ENCODE results near the gene GNG2. TPM values are rescaled to one million over a fixed set of nuclear protein-coding genes. Genes with fewer than 3 reads are reported as not detected.
A peak's percentile ranks its signal among the peaks of the same experiment; 100 is the strongest.

The GNG2 gene
- total RNA-seq, 1 experiment from 2014 or later: 54.1 TPM

GRCh38 chr14:51939226-51939625 lies 78.8 kb downstream of the GNG2 start:
- peak; percentile 17 for DNase-seq (ENCODE audit: low read depth)

GRCh38 chr14:51939755-51940301 lies 79.4 kb downstream of the GNG2 start:
- no peak for DNase-seq (ENCODE audit: low read depth)

DNA sequence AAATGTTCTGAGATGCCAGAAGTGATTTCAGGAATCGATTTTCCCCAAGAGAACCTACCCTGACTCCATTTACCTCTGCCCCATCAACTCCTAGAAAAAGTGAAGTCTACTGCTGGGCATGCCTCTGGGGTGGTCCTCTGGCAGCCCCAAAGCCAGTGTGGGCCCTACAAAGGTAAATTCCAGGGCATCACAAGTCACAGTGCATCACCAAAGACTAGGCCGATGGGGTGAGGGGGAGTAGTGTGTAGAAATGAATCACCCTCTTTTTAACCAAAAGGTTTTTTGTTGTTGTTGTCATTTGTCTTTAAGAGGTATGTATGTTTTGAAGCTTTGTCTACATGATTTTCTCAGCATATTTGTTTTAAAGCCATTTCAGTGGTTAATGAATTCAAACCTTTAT lies 82.6 kb downstream of the GNG2 start:
- DNase-seq (ENCODE audit: low read depth): no peak

DNA sequence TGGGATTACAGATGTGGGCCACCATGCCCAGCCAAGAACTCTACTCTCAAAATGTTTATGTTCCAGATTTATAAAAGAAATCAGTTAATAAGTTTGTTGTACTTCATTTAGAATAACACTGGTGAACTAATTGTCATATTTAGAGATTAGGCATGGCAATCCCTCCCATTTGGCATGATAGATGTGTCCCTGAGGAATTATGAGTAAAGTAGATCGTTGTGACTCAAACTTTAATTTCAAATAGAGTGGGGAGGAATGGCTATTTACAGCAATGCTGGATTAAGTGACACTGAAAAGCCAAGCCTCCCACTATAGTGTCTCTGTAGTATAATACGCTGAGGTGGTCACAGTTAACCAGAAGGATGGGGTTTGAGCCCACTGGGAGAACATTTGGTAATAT lies 89.6 kb downstream of the GNG2 start:
- peak; percentile 65 for DNase-seq (ENCODE audit: low read depth)

DNA sequence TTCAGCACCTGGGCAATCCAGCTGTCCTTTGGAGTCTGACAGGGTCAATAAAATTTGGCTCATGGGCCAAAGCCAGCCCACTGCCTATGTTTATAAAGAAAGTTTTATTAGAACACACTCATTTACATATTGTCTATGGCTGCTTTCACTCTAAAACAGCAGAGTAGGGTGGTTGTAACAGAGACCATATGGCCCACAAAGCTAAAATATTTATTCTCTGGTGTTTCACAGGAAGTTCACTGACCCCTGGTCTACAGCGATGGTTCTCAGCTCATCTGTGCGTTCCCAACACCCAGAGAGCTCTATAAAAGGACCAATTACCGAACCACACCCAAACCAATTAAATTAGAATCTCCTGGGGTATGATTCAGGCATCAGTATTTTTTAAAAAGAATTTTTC lies 91.2 kb downstream of the GNG2 start:
- no peak for DNase-seq (ENCODE audit: low read depth)

DNA sequence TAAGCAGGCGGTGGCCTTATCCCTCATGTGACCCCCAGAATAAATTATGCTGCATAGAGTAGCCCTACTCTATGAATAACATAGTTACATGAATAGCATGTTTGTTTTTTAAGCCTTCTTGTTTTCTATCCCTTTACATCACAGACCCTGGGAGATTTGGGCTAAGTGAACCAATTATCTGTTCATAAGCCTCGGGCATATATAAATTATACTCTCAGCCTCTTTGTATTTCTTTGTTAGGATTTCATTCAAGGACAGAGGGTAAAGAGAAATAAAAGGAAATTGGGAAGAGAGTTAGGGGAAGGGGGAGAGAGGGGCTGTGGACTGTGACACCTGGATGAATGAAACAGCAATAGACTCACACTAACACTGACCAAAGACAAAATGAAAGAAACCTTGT lies 93.6 kb downstream of the GNG2 start:
- DNase-seq (ENCODE audit: low read depth): no peak

DNA sequence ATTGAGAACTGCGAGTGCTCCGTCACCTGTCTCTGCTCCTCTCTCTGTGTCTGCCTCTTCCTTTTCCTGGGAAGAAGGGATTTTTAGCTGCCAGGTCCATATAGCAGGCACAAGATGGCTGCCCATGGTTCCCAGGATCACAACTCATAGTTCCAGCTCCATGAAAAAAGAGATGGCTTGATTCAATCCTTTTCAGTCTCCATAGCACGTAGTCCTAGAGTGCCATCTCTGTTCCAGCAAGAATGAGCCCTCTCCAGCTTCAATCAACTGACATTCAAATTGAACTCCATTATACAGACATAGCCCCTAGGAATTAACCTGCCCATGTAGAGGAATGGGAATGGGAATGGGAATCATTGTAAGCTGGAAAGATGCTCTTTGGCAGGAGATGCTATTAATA lies 94.2 kb downstream of the GNG2 start:
- DNase-seq (ENCODE audit: low read depth): no peak

- DNase-seq (ENCODE audit: low read depth): peak; percentile 79
Observed at GRCh38 chr14:51957950-51958349, 97.5 kb downstream of the GNG2 start.

DNA sequence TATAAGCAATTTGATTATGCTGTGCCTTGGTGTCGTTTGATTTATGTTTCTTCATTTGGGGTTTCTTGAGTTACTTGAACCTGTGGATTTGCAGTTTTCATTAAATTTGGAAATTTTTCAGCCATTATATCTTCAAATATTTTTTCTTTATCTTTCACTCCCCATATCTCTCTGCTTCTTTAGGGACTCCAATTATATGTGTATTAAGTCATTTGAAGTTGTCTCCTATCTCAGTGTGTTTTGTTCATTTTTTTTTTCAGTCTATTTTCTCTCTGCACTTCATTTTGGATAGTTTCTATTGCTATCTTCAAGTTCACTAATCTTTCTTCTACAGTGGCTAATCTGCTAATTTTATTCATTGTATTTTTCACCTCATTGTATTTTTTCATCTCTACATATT lies 99.5 kb downstream of the GNG2 start:
- no peak for DNase-seq (ENCODE audit: low read depth)

GRCh38 chr14:51960866-51961265 lies 100.5 kb downstream of the GNG2 start:
- no peak for DNase-seq (ENCODE audit: low read depth)

DNA sequence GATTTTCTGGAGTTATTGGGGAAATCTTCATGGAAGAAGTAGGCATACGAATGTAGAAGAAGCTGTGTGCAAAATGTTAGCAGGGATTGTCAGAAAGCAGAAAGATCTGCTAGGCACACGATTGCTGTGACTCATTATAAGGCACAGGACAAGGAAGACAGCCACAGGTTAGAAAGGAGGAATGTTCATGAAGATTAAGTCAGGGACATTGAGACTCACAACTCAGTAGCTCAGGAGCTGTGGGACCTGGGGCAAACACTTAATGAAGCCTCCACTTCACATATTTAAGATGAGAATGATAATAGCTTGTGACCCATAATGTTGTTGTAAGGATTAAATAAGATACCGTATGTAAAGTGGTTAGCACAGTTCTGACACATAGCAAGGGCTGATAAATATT lies 102.3 kb downstream of the GNG2 start:
- no peak for DNase-seq (ENCODE audit: low read depth)

DNA sequence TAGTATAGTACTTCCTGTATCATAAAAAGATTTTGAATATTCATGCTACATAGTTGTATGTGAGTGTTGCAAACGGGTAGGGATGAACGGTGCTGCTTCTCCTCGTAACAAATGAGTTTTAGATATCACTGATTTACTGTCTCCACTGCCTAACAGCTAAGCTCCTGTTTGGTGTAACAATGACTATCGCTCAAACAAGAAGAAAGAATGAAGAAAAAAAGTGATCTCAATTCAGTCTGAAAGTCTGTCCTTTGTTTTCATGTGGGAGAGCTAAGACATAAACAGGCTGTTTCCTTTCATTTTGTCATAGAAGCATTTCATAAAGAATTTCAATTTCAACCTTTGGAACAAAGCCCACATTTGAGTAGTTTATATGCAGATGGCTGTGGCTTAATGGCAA lies 102.9 kb downstream of the GNG2 start:
- no peak for DNase-seq (ENCODE audit: low read depth)

DNA sequence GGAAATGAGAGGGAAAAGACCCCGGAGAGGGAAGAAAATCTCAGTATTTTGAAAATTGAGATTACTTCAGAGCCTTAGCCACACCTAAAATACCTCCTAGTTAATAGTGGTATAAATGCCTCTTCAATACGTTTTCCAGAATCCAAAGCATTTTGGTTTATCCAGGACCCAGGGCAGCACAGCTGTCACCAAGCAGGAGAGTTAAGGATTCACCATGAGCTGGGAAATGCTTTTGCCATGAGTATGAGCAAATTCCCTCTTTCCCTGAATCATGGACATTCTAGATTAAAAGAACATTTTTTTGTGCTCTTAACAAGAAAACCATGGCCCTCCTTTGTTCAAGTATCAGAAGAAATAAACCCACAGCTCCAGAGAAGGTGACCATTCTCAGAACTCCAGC lies 107.1 kb downstream of the GNG2 start:
- peak; percentile 53 for DNase-seq (ENCODE audit: low read depth)

DNA sequence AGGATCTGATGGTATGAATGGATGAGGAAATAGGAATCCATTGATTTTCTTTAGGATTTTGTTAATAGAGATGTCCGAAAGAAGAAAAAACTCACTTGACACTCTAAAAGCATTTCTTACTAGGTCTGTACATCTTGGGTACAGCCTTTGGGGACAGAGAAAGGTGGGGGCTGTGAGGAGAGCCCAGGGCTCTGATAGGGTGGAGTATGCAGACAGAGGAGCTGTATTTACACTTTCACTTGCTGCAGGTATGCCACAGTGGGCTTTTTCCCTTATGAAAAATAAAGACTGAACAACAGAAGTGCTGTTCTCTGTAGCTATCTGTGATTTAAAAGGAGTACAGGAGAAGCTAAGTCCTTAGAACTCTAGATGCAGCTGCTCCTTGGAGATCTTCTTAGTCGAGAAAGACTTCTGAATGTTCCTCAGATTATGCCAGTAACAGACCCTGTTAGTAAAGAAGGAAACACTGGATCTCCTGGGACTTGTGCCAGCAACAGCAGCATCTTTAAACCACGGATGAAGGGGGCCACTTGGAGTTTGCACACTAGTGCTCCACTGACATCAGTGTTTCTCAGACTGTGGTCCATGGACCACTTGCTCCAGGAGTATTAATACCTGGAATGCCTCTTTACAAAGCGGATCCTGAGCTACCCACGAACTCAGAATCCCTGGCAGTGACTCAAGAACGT lies 109.6 kb downstream of the GNG2 start:
- DNase-seq (ENCODE audit: low read depth): no peak

GRCh38 chr14:51972566-51972965 lies 112.2 kb downstream of the GNG2 start:
- no peak for DNase-seq (ENCODE audit: low read depth)

- no peak for DNase-seq (ENCODE audit: low read depth)
Observed at GRCh38 chr14:51977075-51977474, 116.7 kb downstream of the GNG2 start.

DNA sequence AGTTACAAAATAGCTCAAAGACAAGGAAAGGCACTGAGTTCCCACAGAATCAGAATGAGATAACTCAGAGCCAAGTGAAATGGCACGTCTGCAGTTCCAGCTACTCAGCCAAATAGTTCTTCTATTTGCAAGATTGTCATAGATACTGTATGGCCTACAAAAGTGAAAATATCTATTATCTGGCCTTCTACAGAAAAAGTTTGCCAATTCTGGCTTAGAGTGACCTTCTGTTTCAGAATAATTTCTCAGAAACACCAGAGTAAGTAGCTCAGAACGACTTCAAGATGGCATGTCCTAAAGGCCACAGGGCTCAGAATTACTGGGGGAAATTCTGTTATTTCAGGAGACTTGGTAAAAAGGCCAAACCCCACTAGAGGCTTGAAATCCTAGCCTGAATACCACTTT lies 118.3 kb downstream of the GNG2 start:
- DNase-seq (ENCODE audit: low read depth): no peak

DNA sequence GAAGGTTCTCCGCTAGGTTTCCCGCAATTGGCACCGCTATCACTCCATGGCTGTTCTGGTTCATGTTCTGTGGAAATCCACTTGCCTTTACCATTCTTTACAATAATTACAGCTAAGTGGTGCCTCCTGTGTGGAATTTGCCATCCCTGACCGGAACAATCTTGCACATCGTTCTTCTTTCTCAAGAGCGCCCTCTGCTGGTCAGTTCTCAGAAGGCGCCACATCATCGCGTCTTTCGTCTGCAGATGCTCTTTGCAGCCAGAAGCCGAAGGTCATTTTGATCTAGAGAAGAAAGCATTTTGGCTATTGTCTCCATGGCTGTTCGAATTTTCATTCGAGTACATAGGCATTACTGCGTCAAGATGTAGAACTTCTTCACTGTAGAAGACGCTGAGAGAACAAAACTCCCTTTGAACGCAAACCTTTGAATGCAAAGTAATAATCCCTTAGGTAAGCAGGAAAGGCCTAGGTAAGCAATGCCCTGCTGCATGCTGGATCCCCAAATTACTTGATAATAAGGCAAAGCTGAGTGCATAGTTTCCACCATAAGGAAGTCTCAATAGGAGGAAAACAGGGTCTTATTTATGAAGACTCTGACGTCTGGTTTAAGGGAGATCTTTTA lies 118.8 kb downstream of the GNG2 start:
- DNase-seq (ENCODE audit: low read depth): peak; percentile 74

DNA sequence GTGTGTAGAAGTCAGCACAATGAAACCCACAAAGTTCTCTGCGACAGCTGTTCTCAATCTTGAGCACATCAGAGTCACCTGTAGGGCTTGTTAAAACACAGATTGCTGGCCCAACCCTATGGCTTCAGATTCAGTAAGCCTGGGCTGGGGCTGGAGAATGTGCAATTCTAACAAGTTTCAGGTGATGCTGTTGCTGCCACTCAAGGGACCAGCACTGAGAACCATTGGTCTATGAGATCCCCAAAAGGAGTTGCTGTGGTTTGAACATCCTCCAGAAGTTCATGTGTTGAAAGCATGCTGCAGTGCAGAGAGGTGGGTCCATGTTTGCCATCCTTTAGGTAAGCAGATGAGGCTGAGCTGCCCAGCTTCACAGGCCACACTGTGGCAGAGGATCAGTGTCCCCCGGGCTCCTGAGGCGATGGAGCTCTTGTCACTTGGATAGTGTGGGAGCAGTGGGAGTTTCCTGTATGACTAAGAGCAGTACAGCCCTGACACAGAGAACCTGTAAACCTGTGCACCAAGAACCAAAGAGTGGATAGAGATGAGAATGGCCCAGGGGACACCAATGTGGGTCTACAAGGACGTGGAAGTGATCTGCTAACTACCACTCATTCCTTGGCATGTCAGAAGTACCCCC lies 120.9 kb downstream of the GNG2 start:
- no peak for DNase-seq (ENCODE audit: low read depth)

- DNase-seq (ENCODE audit: low read depth): no peak
Observed at GRCh38 chr14:51988221-51988620, 127.8 kb downstream of the GNG2 start.

- DNase-seq (ENCODE audit: low read depth): peak; percentile 87
Observed at GRCh38 chr14:51989293-51990234, 129.2 kb downstream of the GNG2 start, which contains the start of gene RTRAF. Gene RTRAF, plus strand, starts transcription at chr14:51989546. Its CDS starts 94 bp downstream, at chr14:51989640.

DNA sequence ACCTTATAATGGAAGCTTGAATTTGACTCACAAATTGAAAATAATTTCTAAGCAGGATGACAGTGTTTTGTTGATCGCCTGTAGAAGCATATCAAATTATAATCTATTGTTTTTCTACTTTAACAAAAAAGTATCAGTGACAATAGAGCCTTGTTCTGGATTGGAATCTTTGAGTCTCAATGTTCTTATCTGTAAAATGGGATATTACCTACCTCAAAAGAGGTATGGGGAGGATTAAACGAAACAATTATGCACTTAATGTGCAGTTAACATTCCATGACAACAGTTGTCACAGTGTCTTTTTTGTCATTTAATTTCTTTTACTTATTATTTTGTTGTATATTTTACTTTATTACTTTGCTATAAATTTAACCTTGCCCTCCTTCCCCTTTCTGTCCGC lies 130.1 kb downstream of the GNG2 start:
- DNase-seq (ENCODE audit: low read depth): no peak
